Neural progenitor cell (in vitro differentiated cells): Measurements from ENCODE around the gene CCT2. TPM values are rescaled to one million over a fixed set of nuclear protein-coding genes. Genes with fewer than 3 reads are reported as not detected.

Source experiments
- DNase-seq: peaks from one replicate; pipeline ENCODE4 v3.0.0-alpha.2; 2016; ENCODE audit warnings: low spot score
- H2AFZ ChIP-seq: fragments of 200-600 bp; sonication (generic); replicated peaks from 2 replicates; pipeline ENCODE4 v1.6.1; 2016; ENCODE audit warnings: antibody characterized with exemption
- H3F3A ChIP-seq: fragments of 200-600 bp; sonication (generic); 2 replicates; pipeline ENCODE4 v1.6.1; 2016; ENCODE audit warnings: antibody characterized with exemption, low read depth
- H3K27ac ChIP-seq: fragments of 200-600 bp; sonication (generic); 2 replicates; pipeline ENCODE4 v1.5.1; 2016; ENCODE audit warnings: mild to moderate bottlenecking
- H3K27me3 ChIP-seq: fragments of 200-600 bp; sonication (generic); 2 replicates; pipeline ENCODE4 v1.6.1; 2016; ENCODE audit warnings: mild to moderate bottlenecking, moderate library complexity
- H3K36me3 ChIP-seq: fragments of 200-600 bp; sonication (generic); 2 replicates; pipeline ENCODE4 v1.5.1; 2016
- H3K4me1 ChIP-seq: fragments of 200-600 bp; sonication (generic); 2 replicates; pipeline ENCODE4 v1.6.1; 2016; ENCODE audit warnings: mixed run types
- H3K4me2 ChIP-seq: fragments of 200-600 bp; sonication (generic); 2 replicates; pipeline ENCODE4 v1.6.1; 2016
- H3K4me3 ChIP-seq: fragments of 200-600 bp; sonication (generic); 2 replicates; pipeline ENCODE4 v1.5.1; 2016
- H3K79me2 ChIP-seq: fragments of 200-600 bp; sonication (generic); 2 replicates; pipeline ENCODE4 v1.6.1; 2016; ENCODE audit warnings: low read depth
- H3K9ac ChIP-seq: fragments of 200-600 bp; sonication (generic); 2 replicates; pipeline ENCODE4 v1.6.1; 2016
- H3K9me3 ChIP-seq: fragments of 200-600 bp; sonication (generic); 2 replicates; pipeline ENCODE4 v1.5.1; 2016; ENCODE audit warnings: low read depth
- H4K20me1 ChIP-seq: fragments of 200-600 bp; sonication (generic); 2 replicates; pipeline ENCODE4 v1.6.1; 2016; ENCODE audit warnings: low read depth
- H3K27ac Mint-ChIP-seq: 3 replicates; pipeline ENCODE4 v1.8.0; 2021; ENCODE audit warnings: mixed read lengths
- H3K27me3 Mint-ChIP-seq: 2 replicates; pipeline ENCODE4 v1.8.0; 2022; ENCODE audit warnings: low read depth, mild to moderate bottlenecking, inconsistent platforms, moderate library complexity, mixed read lengths; ENCODE audit not compliant: insufficient read depth
- H3K36me3 Mint-ChIP-seq: 3 replicates; pipeline ENCODE4 v1.8.0; 2021; ENCODE audit warnings: mixed read lengths
- H3K4me1 Mint-ChIP-seq: 3 replicates; pipeline ENCODE4 v1.8.0; 2021; ENCODE audit warnings: mixed read lengths
- H3K4me3 Mint-ChIP-seq: 3 replicates; pipeline ENCODE4 v1.8.0; 2021; ENCODE audit warnings: mild to moderate bottlenecking, moderate library complexity, mixed read lengths
- H3K9me3 Mint-ChIP-seq: 3 replicates; pipeline ENCODE4 v1.8.0; 2020; ENCODE audit warnings: mixed read lengths
- CTCF ChIP-seq: fragments of 200-600 bp; sonication (generic); IDR thresholded peaks from 2 replicates; pipeline ENCODE4 v1.5.1; 2017; ENCODE audit warnings: antibody characterized with exemption, mild to moderate bottlenecking
- EZH2 ChIP-seq: fragments of 200-600 bp; sonication (generic); IDR thresholded peaks from 2 replicates; pipeline ENCODE4 v1.6.1; 2017; ENCODE audit warnings: antibody characterized with exemption, mild to moderate bottlenecking, moderate library complexity
- EZH2phosphoT487 ChIP-seq: fragments of 200-600 bp; sonication (generic); IDR thresholded peaks from 2 replicates; pipeline ENCODE4 v1.6.1; 2017; ENCODE audit warnings: antibody characterized with exemption
- total RNA-seq: library from RNA; depleted of rRNA; stranded (reverse); fragments of >200 nt; gene quantifications from 2 replicates; pipeline ENCODE4 v1.2.3, GENCODE V29; 2015; ENCODE audit warnings: low replicate concordance

CCT2 gene
- 418 and 516 TPM in 2 replicates for total RNA-seq

GRCh38 chr12:69585189-69586062 lies at the start of gene CCT2:
CCT2 (plus strand) TSS chr12:69585459; CDS start chr12:69585522, 63 bp downstream.
- Histone ChIP-seq H3K27me3 (no peaks in the 10 kb centered on the region), H3K4me2 (peak within 1 kb of the TSS; percentile 92), H4K20me1 (peaks cover 15% of the 10 kb centered on the region), H3K79me2 (peaks cover 50% of the 10 kb centered on the region), H3K4me3 (peak within 1 kb of the TSS; percentile 75), H3K9ac (peak within 1 kb of the TSS; percentile 71), H2AFZ (peak within 1 kb of the TSS; percentile 54), H3K4me1 (peaks cover 16% of the 10 kb centered on the region), H3K27ac (peak within 1 kb of the TSS; percentile 91), H3F3A (peaks cover 29% of the 10 kb centered on the region), H3K9me3 (no peaks in the 10 kb centered on the region), H3K36me3 (peaks cover 34% of the 10 kb centered on the region)
- peaks cover 21% of the 10 kb centered on the region for H3K36me3 Mint-ChIP-seq
- DNase-seq: peak; percentile 99
- H3K27me3 Mint-ChIP-seq: no peaks in the 10 kb centered on the region
- peak within 1 kb of the TSS; percentile 90 for H3K27ac Mint-ChIP-seq
- TF ChIP-seq EZH2: no peak
- TF ChIP-seq CTCF: peak; percentile 51
- H3K4me3 Mint-ChIP-seq: peak within 1 kb of the TSS; percentile 94
- no peaks in the 10 kb centered on the region for H3K9me3 Mint-ChIP-seq
- H3K4me1 Mint-ChIP-seq: peaks cover 11% of the 10 kb centered on the region

- Histone ChIP-seq H3K9ac (no peak overlapping the region), H3K36me3 (peaks cover 8% of the 10 kb centered on the region), H3K79me2 (peaks cover 29% of the 10 kb centered on the region), H3K4me1 (peaks cover 5% of the 10 kb centered on the region), H3K27me3 (no peaks in the 10 kb centered on the region), H3F3A (no peaks in the 10 kb centered on the region), H3K4me2 (no peak overlapping the region), H3K4me3 (no peak overlapping the region), H4K20me1 (no peaks in the 10 kb centered on the region), H3K27ac (no peak overlapping the region), H3K9me3 (no peaks in the 10 kb centered on the region), H2AFZ (no peak overlapping the region)
- peaks cover 19% of the 10 kb centered on the region for H3K9me3 Mint-ChIP-seq
- H3K27me3 Mint-ChIP-seq: no peaks in the 10 kb centered on the region
- TF ChIP-seq EZH2 (no peak), EZH2phosphoT487 (no peak), CTCF (no peak)
- H3K27ac Mint-ChIP-seq: no peak overlapping the region
- peaks cover 5% of the 10 kb centered on the region for H3K4me1 Mint-ChIP-seq
- peaks cover 50% of the 10 kb centered on the region for H3K36me3 Mint-ChIP-seq
- no peak overlapping the region for H3K4me3 Mint-ChIP-seq
- DNase-seq: no peak
These were observed 44.3 kb upstream of the CCT2 start for GRCh38 chr12:69540987-69541386.

GRCh38 chr12:69544087-69544486 lies 41.2 kb upstream of the CCT2 start:
- Mint-ChIP-seq H3K4me3 (no peak overlapping the region), H3K27me3 (no peaks in the 10 kb centered on the region), H3K4me1 (no peaks in the 10 kb centered on the region), H3K36me3 (peaks cover 37% of the 10 kb centered on the region), H3K9me3 (peaks cover 20% of the 10 kb centered on the region), H3K27ac (no peak overlapping the region)
- no peak overlapping the region for H3K9ac ChIP-seq
- H3K79me2 ChIP-seq: peaks cover 3% of the 10 kb centered on the region
- H3K27ac ChIP-seq: no peak overlapping the region
- no peak overlapping the region for H2AFZ ChIP-seq
- H3F3A ChIP-seq: no peaks in the 10 kb centered on the region
- no peak overlapping the region for H3K4me3 ChIP-seq
- no peaks in the 10 kb centered on the region for H3K36me3 ChIP-seq
- H3K4me1 ChIP-seq: no peaks in the 10 kb centered on the region
- H4K20me1 ChIP-seq: no peaks in the 10 kb centered on the region
- no peak for DNase-seq
- H3K9me3 ChIP-seq: no peaks in the 10 kb centered on the region
- H3K4me2 ChIP-seq: no peak overlapping the region
- H3K27me3 ChIP-seq: no peaks in the 10 kb centered on the region
- TF ChIP-seq EZH2 (no peak), EZH2phosphoT487 (no peak), CTCF (no peak)
